SW 1271 (cell line): ENCODE data around the gene FCN1.

Source experiments
- DNase-seq, 2 experiments: peaks; one replicate each; lab custom pipeline; 2025; lab: John Stamatoyannopoulos, UW

FCN1 gene

DNA sequence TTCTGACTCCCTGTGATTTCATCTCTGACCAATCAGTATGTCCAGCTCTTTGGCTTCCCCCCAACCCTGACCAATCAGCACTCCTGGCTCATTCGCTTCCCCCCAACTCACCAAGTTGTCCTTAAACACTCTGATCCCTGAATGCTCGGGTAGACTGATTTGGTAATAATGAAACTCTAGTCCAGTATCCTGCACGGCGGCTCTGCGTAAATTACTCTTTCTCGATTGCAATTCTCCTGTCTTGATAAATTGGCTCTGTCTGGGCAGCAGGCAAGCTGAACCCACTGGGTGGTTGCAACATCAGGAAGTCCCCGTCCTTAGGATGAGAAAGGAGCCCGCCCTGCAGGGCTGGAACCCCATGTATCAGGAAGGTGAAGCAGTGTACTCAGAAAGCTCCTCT is 26.7 kb downstream of the FCN1 start:
- DNase-seq: no peak

DNA sequence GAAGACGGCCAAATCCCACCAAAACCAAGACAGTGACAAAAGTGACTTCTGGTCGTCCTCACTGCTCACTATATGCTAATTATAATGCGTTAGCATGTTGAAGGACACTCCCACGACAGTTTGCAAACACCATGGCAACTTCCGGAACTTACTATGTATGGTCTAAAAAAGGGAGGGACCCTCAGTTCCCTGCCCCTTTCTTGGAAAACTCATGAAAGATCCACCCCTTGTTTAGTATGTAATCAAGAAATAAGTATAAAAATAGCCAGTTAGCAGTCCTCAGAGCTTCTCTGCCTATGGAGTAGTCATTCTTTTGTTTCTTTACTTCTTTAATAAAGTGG is 27.6 kb downstream of the FCN1 start:
- DNase-seq: no peak

DNA sequence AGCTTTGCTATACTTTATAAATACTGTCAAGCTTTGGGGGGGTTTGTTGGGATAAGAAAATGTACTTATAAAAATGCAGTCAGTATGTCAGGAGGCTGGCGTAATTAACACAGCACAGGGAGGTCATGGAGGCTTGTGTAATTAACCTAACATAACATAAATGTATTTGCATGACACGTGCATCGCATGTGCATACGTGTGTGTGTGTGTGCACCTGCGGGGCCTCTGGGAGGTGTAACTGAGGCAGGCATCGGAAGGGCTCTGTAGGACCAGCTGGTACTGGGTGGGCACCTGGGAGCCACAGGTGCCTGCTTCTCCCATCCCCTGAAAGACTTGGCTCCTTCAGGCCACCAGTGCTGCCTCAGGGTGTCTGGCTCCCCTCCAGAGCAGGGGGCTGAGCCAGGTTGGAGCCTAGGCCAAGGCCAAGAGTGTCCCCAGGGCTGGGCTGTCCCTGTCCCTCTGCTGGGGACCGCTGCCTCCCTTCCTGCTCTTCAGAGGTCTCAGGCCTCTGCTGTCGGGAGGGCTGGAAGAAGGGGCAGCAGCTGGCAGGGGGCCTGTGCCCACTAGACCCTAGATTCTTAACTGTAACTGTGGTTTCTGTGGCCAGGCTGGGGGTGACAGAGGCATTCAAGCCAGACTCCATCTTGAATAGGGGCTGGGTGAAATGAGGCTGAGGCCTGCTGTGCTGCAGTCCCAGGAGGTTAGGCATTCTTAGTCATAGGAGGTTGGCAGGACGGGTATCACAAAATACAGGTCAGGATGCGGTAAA is 28.1 kb downstream of the FCN1 start:
- no peak for DNase-seq

DNA sequence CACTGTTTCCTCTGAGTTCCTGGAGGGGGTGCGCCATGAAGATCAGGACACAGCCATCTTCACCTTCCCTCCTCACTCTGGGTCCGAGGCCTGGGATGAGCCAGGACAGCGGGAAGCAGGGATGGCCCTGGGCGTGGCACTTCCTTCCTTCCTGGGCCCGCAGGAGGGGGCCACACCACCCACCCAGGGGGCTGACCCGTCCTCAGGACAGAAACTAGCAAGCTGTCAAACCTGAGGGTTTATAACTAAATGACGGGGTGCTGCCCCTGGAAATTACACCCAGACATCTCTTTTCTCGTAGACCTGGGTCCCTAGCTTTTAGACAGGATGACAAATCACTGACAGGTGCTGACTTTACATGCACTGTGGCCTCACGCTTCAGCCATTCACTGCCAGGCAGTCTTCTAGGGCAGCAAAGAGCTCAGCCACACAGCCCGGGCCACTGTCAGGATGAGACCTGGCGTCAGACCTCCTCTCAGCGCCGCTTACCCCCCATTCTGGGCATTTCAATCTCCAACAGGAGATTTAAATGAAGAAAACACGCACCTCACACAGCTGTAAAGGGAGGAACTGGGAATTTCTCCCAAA is 29.0 kb downstream of the FCN1 start:
- DNase-seq: no peak

DNA sequence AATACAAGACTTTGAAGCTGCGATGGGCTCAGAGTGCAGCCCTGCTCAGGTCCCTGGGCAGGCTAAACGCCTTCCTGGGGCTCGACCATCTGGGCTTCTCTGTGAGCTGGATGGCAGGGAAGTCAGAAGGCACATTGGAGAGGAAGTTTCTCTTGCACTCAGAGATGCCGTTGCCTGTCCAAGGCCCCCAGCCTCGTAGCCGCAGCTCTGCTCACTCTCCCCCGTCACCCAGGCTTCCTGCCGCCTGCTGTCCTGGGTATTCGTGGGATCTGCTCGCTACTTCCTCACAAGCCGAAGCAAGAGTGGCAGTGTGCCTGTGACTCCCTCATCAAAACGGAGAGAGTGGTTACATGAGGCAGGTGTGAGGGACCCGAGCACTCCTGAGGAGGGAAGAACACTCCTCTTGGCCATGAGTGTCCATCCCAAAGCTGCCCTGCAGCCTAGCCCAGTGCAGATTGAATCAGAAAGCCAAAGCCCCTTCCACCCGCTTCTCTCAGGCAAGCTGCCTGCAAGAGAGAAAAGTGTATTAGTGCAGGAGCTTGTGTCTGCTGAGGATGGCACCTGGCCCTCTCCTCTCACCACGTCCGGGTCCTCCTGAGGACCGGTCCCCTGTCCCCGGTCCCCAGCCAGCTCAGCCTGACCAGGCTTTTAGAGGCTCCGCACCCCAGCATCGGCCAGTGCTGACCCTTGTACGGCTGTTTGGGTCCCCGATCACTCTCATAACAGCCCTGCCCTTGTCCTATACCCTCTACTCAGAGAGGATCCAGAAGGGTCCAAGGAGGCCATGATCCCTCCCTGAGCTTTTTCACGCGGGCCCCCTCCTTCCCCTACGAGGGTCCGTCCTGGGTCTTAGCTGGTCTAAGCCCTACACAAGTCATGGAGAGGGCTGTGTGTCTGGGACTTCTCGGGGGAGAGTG is 29.8 kb downstream of the FCN1 start:
- no peak for DNase-seq

DNA sequence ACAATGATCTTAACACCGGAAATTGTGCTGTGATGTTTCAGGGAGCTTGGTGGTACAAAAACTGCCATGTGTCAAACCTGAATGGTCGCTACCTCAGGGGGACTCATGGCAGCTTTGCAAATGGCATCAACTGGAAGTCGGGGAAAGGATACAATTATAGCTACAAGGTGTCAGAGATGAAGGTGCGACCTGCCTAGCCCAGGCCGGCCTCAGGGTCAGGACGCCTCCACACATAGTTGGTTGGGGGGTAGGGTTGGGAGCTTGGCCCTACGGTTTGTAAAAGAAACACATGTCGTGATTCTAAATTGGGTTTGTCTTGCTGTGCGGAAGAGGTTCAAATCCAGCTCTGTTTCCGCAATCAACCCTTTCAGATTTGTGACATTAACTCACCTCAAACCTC is 30.5 kb downstream of the FCN1 start:
- DNase-seq: no peak

DNA sequence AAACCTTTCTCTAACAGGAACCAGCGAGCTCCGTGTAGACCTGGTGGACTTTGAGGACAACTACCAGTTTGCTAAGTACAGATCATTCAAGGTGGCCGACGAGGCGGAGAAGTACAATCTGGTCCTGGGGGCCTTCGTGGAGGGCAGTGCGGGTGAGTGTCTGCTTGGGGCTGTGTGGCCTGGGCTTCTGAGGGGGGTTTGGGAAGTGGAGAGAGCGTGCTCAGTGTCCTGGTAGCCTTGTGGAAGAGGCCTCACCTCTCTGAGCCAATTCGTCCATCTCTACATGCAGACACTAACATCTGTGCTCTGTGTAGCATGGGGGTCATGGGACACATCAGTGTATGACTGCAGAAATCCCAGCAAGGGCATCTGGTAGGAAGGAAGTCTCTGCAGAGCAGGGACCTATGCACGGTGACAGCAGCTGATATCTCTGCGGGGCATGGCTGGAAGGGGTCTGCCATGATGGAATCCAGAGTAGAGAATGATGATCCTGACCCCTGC is 31.2 kb downstream of the FCN1 start:
- DNase-seq: no peak

DNA sequence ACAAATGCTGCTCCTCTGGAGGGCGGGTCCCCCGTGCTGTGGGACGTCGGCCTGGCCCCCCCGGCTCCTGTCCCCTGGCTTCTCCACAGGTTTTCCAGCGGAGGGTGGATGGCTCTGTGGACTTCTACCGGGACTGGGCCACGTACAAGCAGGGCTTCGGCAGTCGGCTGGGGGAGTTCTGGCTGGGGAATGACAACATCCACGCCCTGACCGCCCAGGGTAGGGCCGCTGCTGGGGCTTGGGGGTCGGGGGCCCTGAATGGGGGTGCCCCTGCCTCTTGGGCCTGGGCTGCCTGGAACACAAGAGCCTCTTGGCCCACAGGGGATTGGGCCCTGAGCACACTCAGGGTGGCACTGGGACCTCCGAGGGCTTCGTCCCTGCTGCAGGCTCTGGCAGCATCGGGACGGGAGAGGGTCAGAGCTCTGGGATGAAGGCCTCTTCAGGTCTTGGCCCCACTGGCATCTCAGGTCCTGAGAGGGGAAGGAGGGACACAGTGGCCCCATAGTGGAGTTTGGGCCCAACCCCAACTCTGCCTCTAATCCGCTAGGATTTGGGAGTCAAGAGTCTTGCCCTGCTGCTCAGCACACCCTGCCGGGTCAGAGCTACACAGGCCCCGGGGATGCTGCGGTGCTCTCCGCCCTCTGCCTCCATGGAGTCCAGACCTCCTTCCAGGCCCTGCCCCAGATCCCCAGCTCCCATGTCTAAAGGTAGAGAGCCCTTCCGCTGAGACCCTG is 31.9 kb downstream of the FCN1 start:
- no peak for DNase-seq

DNA sequence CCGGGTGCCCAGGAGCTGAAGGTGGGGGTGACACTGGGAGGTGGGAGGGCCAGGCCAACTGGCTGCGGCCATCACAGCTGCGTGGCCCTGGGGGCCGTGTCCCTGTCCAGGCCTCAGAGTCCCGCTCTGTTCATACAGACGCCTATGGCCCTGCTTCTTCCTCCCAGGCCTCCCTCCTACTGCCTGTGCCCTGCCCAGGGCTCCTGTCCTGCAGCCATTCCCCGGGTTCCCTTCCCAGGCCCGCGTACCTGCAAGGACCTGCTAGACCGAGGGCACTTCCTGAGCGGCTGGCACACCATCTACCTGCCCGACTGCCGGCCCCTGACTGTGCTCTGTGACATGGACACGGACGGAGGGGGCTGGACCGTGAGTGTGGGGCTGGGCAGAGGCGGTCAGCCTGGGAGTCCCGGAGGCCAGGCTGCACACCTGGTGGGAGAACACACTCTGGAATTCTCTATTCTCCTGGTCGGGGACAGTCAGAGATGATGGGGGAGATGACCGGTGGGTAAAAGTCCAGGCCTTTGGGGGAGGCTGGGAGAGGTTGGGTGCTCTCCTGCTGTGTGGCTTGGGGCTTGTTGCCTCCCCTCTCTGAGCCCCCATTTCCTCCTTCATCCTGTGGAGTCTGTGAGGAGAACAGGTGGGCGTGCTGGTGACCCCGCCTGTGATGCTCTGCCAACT is 32.6 kb downstream of the FCN1 start:
- DNase-seq: no peak

DNA sequence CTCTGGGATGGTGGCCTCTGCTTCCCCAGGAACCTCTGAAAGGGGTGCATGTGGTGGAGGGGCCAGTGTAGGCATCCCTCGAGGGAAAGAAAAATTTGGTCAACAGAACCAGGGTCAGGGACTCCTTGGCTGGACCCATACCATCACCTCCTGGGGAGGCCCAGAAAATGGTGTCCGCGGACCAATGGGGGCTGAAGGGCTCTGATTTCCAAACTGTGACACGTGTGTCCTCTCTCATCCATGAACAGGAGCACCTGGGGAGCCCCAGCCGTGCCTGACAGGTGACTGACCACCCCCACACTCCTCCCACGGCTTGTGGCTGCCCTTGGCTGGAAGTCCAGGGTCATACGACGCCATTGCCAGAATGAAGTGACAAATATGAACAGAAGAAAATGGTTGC is 33.2 kb downstream of the FCN1 start:
- no peak for DNase-seq

DNA sequence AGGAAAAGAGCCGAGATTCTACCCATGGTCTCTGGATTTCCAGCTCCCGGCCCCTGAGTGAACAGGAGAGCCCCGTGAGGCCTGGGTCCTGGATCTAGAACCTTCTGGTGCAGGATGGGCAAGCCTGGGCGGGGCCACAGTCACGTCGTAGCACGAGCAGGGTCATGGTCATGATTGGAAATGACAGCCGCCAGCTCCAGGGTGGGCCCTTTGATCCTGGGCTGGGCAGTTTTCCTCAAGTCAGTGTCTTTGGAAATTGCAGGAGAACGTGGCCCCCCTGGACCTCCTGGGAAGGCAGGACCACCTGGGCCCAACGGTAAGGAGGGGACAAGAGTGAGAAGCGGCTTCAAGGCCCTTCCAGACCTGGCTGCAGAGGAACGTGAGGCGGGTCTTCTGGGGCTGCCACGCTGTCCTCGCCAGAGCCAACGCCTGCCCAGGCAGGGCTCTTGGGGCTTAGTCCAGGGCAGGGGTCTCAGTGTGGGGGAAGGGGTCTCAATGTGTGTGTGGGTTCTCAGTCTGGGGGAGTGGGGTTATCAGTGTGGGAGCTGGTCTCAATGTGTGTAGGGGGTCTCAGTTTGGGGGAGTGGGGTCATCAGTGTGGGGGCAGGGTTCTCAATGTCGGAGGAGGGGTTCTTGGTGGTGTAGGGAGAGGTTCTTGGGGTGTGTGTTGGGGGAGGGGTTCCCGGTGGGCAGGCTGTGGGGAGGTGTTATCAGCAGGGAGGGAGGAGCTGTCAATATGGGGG is 34.5 kb downstream of the FCN1 start:
- no peak for DNase-seq

DNA sequence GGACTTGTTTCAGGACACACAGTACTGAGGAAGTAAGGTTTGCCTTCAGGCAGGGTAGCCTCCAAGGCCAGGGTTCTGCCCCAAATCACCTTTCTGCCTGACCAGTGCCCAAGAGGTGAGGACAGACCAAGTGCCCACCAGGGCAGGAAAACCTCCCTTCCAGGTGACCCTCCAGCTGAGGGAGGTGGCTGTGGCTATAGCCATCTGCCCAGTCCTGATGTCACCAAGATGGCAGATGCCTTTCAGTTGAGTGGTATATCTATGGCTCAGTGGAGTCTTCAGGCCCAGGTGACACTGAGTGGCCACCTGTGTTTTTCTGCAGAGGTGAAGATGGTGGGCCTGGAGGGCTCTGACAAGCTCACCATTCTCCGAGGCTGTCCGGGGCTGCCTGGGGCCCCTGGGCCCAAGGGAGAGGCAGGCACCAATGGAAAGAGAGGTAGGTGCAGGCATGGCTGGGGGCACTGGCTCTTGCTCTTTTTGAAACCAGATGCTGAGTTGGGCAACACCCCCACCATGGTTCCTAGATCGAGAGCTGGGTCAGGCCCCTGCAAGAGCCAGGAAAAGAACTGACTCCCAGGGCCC is 35.4 kb downstream of the FCN1 start:
- no peak for DNase-seq

DNA sequence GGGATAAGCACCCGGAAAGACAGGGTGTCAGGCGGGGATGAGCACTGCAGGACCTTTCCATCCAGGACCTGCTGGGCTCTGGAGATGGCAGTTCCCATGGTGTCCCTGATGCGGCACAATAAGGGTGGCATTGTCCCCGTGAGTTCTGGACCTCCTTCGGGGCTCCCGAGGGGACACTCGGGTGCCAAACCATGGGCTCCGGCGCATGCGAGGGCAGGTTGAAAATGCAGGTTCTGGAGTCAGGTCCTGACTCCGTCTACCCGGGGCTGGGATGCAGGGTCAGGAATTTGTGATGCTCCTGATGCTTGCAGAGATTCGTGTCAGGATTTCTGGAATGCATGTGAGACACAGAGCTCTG is 36.4 kb downstream of the FCN1 start:
- DNase-seq: no peak

DNA sequence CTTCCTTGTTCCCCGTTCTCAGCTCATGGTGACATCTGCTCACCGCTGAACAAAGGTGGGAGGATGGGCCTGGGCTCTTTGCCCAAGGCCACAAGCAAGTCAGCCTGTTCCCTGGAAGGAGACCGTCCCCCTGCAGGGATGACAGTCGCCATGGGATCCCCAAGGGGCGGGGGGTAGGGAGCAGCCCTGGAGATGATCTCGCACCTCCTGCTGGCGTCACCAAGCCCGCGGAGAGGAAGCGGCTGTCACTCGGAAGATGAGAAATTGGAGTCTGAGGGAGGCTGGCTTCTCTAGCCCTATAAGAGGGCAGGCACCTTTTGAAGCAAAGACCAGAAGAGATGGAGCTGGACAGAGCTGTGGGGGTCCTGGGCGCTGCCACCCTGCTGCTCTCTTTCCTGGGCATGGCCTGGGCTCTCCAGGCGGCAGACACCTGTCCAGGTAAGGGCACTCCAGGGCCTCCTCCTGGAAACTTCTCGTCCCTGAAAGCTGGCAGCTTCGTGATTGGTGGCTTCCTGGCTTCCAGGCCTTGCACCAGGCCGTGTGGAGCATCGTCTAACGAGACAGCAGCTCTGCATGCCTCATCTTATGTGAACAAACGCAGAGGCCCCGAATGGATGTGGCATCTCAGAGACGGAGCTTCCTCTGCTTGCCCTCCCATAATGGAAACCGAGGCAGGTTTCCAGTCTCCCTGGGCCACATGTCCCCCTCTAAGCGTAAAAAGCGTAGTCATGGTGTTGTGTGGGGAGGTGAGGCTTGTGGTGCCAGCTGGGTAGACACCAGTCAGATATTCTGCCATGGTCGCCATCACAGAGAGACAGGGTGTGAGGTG is 37.0 kb downstream of the FCN1 start, which contains the start of gene FCN2:
TSS of gene FCN2 (plus strand) at position 327 of the 829 bp plus-strand sequence. CDS start at position 339, 12 bp downstream.
- DNase-seq: no peak

DNA sequence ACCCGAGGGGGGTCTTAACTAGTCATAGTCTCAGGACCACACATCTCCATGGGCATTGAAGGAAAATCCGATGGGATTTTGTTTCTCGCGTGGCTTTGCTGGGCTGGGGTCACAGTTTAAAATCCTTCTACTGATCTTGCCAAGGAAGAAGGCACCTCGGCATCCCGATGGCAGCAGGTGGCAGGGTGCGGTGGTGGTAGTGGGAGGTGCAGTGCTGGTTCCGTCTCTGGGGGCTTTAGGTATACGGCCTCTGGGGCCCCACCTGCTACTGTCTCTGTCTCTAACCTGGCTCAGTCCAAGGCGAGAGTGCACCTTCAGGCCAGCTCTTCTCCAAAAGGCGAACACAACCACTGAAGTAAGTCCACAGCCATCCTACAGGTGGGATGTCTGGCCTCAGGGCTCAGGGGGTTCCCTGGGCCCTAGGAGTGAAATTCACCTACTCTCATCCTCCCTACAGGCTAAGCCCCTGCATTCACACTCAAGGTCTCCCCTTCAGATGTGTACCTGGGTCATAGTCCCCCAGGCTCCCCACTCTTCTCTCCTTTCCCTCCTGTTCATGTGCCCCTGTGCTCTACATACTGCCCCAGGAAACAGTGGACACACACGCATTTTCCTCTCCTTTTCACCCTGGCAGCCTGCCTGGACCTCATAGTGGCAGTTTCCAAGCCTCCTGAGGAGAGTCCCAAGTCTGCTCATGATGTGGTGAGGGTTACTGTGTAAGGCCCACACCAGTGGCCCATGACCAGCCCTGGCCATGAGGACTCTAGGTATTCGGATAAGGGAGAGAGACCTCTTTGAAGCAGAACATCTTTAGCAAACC is 37.8 kb downstream of the FCN1 start:
- DNase-seq: no peak

DNA sequence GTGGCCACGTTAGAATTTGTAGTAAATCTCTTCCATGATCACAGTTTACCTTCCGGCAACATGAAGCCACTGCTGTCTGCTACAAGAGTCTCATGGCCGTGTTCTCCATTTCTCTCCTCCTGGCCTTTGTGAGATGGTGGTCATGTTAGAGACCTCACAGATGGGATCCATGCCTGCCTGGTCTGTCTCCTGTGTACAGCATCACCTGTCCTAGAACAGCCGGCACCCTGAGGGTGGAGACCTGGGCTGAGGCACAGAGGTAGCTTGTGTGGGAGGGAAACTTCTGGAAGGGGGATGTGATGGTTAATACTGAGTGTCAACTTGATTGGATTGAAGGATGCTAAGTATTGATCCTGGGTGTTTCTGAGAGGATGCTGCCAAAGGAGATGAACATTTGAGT is 40.2 kb downstream of the FCN1 start:
- DNase-seq: no peak

DNA sequence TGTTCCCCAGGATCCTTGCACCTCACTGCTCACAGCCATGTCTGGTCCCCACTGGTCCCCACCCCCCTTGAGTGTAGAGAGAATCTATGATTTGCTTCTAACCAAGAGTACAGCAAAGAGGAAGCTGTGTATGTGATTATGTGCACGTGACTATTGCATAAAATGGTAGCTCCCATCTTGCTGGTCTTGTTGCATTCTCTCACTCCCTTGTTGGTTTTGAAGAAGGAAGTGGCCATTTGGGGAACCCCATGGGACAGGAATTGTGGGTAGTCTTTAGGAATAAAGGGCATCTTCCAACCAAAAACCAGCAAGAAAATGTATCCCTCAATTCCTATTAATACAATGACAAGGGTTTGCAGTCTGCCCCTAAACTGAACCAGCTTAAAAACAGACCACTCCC is 42.3 kb downstream of the FCN1 start:
- DNase-seq: no peak

DNA sequence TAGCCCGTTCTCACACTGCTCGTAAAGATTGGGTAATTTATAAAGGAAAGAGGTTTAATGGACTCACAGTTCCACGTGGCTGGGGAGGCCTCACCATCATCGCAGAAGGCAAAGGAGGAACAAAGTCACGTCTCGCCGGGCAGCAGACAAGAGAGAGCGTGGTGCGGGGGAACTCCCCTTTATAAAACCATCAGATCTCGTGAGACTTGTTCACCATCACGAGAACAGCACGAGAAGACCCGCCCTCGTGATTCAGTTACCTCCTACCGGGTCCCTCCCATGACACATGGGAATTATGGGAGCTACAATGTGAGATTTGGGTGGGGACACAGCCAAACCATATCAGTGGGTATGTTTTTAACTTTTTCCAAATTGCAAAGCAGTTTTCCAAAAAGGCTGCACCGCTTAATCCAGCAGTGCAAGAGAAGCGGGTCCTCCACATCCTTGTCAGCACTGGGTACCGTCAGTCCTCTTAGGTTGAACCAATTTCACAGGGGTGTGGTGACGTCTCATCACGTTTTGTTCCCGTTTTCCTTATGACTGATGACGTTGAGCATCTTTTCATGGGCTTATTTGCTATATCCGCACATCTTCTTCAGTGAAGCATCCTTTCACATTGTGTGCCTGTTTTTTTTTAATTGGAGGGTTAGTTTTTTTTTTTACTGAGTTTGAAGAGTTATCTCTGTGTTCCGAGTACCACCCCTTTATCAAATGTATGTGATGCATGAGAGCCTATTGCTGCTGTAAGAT is 45.1 kb downstream of the FCN1 start:
- DNase-seq: no peak
